CD4-positive, CD25-positive, alpha-beta regulatory T cell (primary cell): ENCODE data around the gene GOSR1. TPM values are rescaled to one million over a fixed set of nuclear protein-coding genes. Genes with fewer than 3 reads are reported as not detected.

Source experiments
- ATAC-seq, 2 donors: fragments of 150-1000 bp; cut with Tn5 transposase; one replicate each; pipeline ENCODE4 v1.10.0; 2021; ENCODE audit warnings: low read depth in 2 of 2, moderate number of reproducible peaks in 2 of 2, moderate library complexity in 1 of 2
- DNase-seq, 3 donors: peaks; one replicate each; pipeline versions ENCODE4 v3.0.0 to v3.0.0-alpha.2; 2012 to 2022; ENCODE audit warnings: mixed read lengths in 1 of 3
- H3K27ac ChIP-seq: one replicate; pipeline ENCODE4 v1.7.0; 2013; ENCODE audit warnings: mild to moderate bottlenecking, low read length; ENCODE audit not compliant: insufficient read depth, poor library complexity, severe bottlenecking
- H3K27me3 ChIP-seq: one replicate; pipeline ENCODE4 v1.7.0; 2013; ENCODE audit warnings: low read length; ENCODE audit not compliant: control insufficient read depth, insufficient read depth
- H3K36me3 ChIP-seq: one replicate; pipeline ENCODE4 v1.7.0; 2013; ENCODE audit warnings: mild to moderate bottlenecking, low read length, moderate library complexity; ENCODE audit not compliant: control insufficient read depth, insufficient read depth
- H3K4me1 ChIP-seq: 2 replicates; pipeline ENCODE4 v1.7.0; 2013; ENCODE audit warnings: mild to moderate bottlenecking, low read length; ENCODE audit not compliant: insufficient read depth, control insufficient read depth, poor library complexity, severe bottlenecking
- H3K4me3 ChIP-seq: one replicate; pipeline ENCODE4 v1.7.0; 2013; ENCODE audit warnings: low read depth, mild to moderate bottlenecking, low read length, moderate library complexity
- H3K9me3 ChIP-seq, 2 experiments: 1 replicate in 1 of 2; 2 replicates in 1 of 2; pipeline ENCODE4 v1.7.0; 2013; ENCODE audit warnings: low read length in 2 of 2, mild to moderate bottlenecking in 1 of 2, moderate library complexity in 1 of 2; ENCODE audit not compliant: control insufficient read depth in 2 of 2
- H3K27ac Mint-ChIP-seq, 3 donors: one replicate each; pipeline ENCODE4 v1.8.0; 2020 to 2022; ENCODE audit warnings: mild to moderate bottlenecking in 3 of 3, mixed read lengths in 3 of 3, moderate library complexity in 2 of 3
- H3K27me3 Mint-ChIP-seq: one replicate; pipeline ENCODE4 v1.8.0; 2022; ENCODE audit warnings: mild to moderate bottlenecking, mixed read lengths
- H3K36me3 Mint-ChIP-seq: one replicate; pipeline ENCODE4 v1.8.0; 2020; ENCODE audit warnings: mixed read lengths
- H3K4me1 Mint-ChIP-seq, 4 donors: one replicate each; pipeline ENCODE4 v1.8.0; 2020 to 2022; ENCODE audit warnings: mixed read lengths in 4 of 4, mild to moderate bottlenecking in 1 of 4
- H3K4me3 Mint-ChIP-seq, 4 donors: one replicate each; pipeline ENCODE4 v1.8.0; 2020 to 2022; ENCODE audit warnings: mild to moderate bottlenecking in 4 of 4, mixed read lengths in 4 of 4, moderate library complexity in 3 of 4
- H3K9me3 Mint-ChIP-seq, 7 donors: one replicate each; pipeline ENCODE4 v1.8.0; 2020 to 2022; ENCODE audit warnings: mixed read lengths in 7 of 7, mild to moderate bottlenecking in 3 of 7, moderate library complexity in 2 of 7
- polyA plus RNA-seq, 4 donors: library from polyadenylated mRNA; unstranded; fragments of 300-500 nt; fragmentation: Illumina TruSeq; gene quantifications; one replicate each; pipeline ENCODE4 v1.2.3, GENCODE V29; 2021
- total RNA-seq: library from RNA; stranded (reverse); gene quantifications from one replicate; pipeline ENCODE4 v1.2.3, GENCODE V29; 2022

Gene GOSR1
- total and polyA plus RNA-seq, 5 donors from 2014 or later: 42.8 to 71.4 (median 51.1) TPM

DNA sequence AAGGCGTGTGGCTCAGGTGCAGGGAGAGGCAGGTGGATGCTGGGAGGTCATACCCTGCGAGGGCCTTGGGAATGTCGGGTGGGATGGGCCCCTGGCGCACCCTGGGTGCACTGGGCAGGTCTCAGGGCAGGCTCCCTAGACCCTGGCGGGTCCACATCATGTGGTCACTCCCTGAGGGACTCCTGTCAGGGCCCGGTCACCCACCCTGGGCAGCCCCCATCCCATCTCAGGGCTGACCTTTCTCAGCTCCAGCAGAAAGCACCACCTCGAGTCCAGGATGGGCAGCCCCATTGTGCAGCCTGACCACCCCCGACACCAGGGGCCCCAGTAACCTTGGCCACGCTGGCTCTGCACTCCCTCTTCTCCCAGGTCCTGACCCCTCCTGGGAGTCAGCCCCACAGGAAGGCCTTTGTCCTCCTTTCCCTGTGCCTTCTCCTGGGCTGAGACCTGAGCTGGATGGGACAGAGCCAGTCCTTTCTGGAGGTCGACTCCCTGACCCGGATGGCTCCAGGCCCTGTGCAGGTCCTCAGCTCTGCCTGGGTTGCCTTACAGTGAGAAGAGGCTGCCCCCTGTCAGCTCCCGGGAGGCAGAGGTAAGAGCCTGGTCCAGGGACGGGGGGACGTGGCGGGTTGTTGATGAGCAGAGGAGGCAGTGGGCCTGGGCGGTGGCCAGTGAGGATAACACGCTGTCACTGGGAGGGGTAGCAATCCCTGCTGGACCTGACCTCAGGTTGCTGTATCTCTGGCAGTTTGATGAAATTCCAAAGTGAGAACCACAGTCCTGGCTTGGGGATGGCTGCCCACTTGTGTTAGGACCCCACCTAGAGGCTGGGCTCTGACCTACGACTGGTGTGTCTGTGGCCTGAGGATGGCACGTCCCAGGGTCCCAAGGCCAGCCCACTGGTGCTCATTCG is 77.9 kb downstream of the GOSR1 start:
- Mint-ChIP-seq H3K4me1 (no peaks in the 10 kb centered on the region), H3K36me3 (no peaks in the 10 kb centered on the region), H3K4me3 (no peak overlapping the region), H3K27ac (no peak overlapping the region), H3K27me3 (no peaks in the 10 kb centered on the region), H3K9me3 (no peaks in the 10 kb centered on the region)
- H3K27me3 ChIP-seq: no peaks in the 10 kb centered on the region
- peaks cover 4% of the 10 kb centered on the region for H3K4me1 ChIP-seq
- ATAC-seq: no peak
- no peak overlapping the region for H3K27ac ChIP-seq
- H3K36me3 ChIP-seq: no peaks in the 10 kb centered on the region
- H3K9me3 ChIP-seq: no peaks in the 10 kb centered on the region
- H3K4me3 ChIP-seq: no peak overlapping the region
- no peak for DNase-seq

GRCh38 chr17:30555942-30556341 is 78.7 kb downstream of the GOSR1 start:
- no peak for DNase-seq
- no peak for ATAC-seq
- Histone ChIP-seq H3K27me3 (no peaks in the 10 kb centered on the region), H3K9me3 (no peaks in the 10 kb centered on the region), H3K27ac (no peak overlapping the region), H3K4me1 (peaks cover under 1% of the 10 kb centered on the region), H3K4me3 (no peak overlapping the region), H3K36me3 (no peaks in the 10 kb centered on the region)
- no peaks in the 10 kb centered on the region for H3K4me1 Mint-ChIP-seq
- H3K27ac Mint-ChIP-seq: no peak overlapping the region
- no peaks in the 10 kb centered on the region for H3K27me3 Mint-ChIP-seq
- H3K36me3 Mint-ChIP-seq: no peaks in the 10 kb centered on the region
- no peaks in the 10 kb centered on the region for H3K9me3 Mint-ChIP-seq
- H3K4me3 Mint-ChIP-seq: no peak overlapping the region

DNA sequence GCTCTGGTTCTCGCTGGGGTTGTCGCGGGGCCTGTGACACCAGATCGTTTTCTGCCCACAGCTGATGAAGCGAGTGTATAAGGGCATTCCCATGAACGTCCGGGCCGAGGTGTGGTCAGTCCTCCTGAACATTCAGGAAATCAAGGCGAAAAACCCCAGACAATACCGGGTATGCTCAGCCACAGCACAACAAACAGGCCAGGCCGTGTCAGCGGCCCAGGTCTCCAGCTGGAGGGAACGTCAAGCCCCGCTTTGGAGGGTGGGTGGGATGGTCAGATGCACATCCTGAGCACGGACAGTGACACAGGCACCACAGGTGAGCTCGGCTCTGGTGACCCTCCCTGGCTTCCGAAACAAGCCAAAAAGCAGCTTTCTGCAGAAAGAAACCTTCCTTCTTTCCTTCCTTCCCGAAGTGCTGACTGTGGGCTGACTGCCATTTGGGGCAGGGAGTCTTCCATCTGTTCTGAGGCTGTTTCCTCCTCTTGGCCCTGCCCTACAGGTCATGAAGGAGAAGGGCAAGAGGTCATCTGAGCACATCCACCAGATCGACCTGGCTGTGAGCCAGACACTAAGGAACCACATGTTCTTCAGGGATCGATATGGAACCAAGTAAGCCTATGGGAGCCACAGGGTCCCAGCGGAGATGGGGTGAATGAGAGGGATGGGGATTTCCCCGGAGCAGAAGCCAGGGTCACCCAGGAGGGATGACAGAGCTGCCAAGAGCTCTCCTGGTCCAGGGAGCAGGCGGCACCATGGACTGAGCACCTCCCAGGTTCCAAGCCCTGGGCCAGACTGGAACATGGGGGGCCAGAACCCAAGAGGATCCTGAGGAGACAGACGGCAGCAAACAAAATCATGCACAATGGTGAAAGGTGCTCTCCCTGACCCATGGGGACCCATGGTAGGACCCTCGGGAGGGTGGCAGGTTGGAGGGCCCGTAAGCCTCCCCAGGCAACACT is 79.4 kb downstream of the GOSR1 start:
- no peaks in the 10 kb centered on the region for H3K36me3 ChIP-seq
- Mint-ChIP-seq H3K9me3 (no peaks in the 10 kb centered on the region), H3K27me3 (no peaks in the 10 kb centered on the region), H3K4me3 (no peak overlapping the region), H3K27ac (peak overlapping the region in 1 of 3 donors; percentile 34), H3K36me3 (no peaks in the 10 kb centered on the region), H3K4me1 (no peaks in the 10 kb centered on the region)
- H3K4me1 ChIP-seq: no peaks in the 10 kb centered on the region
- H3K27ac ChIP-seq: no peak overlapping the region
- no peak for DNase-seq
- no peak overlapping the region for H3K4me3 ChIP-seq
- no peak for ATAC-seq
- H3K27me3 ChIP-seq: no peaks in the 10 kb centered on the region
- no peaks in the 10 kb centered on the region for H3K9me3 ChIP-seq

DNA sequence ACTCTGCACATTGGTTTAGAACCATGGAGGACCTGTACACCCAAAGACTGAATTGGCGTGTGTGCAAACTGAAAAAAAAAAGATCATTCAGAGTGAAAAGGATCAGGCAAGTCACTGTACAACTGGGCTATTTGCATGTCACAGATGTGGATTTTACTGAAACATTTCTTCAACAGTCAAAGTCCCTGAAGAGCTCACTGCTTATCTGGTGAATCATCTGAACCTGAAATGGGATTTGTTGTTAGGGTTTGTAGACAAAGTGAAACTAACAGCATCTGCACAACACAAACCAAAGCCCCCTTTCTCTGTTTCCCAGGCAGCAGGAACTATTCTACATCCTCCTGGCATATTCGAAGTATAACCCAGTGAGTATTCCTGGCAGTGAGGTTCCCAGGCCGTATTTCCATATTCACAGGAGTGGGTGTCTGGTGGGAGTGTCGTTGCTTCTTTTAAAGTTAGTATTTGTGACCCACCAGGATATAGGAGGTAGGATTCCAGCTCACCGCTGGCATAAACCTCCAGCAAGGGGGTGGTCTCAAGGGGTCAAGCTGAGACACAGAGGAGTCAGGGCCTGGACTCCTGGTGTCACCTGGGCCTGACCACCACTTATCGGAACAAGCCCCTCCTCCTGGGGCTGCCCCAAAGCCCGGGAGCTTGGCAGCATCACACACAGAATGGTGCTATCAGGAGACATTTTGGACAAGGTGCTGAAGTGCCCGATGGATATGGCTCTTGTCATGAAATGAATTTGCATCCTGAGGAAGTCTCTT is 80.9 kb downstream of the GOSR1 start:
- no peak for DNase-seq
- no peaks in the 10 kb centered on the region for H3K4me1 Mint-ChIP-seq
- H3K27ac Mint-ChIP-seq: no peak overlapping the region
- Histone ChIP-seq H3K9me3 (no peaks in the 10 kb centered on the region), H3K4me3 (no peak overlapping the region), H3K27ac (no peak overlapping the region), H3K4me1 (no peaks in the 10 kb centered on the region), H3K36me3 (no peaks in the 10 kb centered on the region), H3K27me3 (no peaks in the 10 kb centered on the region)
- H3K9me3 Mint-ChIP-seq: no peaks in the 10 kb centered on the region
- H3K36me3 Mint-ChIP-seq: no peaks in the 10 kb centered on the region
- ATAC-seq: no peak
- no peak overlapping the region for H3K4me3 Mint-ChIP-seq
- H3K27me3 Mint-ChIP-seq: no peaks in the 10 kb centered on the region

GRCh38 chr17:30558686-30559545 is 81.7 kb downstream of the GOSR1 start:
- no peaks in the 10 kb centered on the region for H3K9me3 Mint-ChIP-seq
- Histone ChIP-seq H3K4me1 (no peaks in the 10 kb centered on the region), H3K27ac (no peak overlapping the region), H3K36me3 (no peaks in the 10 kb centered on the region), H3K27me3 (no peaks in the 10 kb centered on the region), H3K4me3 (no peak overlapping the region), H3K9me3 (no peaks in the 10 kb centered on the region)
- H3K27ac Mint-ChIP-seq: no peak overlapping the region
- no peaks in the 10 kb centered on the region for H3K4me1 Mint-ChIP-seq
- H3K4me3 Mint-ChIP-seq: no peak overlapping the region
- H3K27me3 Mint-ChIP-seq: no peaks in the 10 kb centered on the region
- ATAC-seq (no peak), DNase-seq (no peak)
- H3K36me3 Mint-ChIP-seq: no peaks in the 10 kb centered on the region

- H3K9me3 ChIP-seq: no peaks in the 10 kb centered on the region
- peaks cover 1% of the 10 kb centered on the region for H3K27me3 Mint-ChIP-seq
- H3K27ac ChIP-seq: no peak overlapping the region
- H3K4me3 ChIP-seq: no peak overlapping the region
- ATAC-seq (no peak), DNase-seq (no peak)
- no peak overlapping the region for H3K27ac Mint-ChIP-seq
- no peaks in the 10 kb centered on the region for H3K27me3 ChIP-seq
- no peaks in the 10 kb centered on the region for H3K4me1 ChIP-seq
- no peaks in the 10 kb centered on the region for H3K36me3 ChIP-seq
- no peak overlapping the region for H3K4me3 Mint-ChIP-seq
- no peaks in the 10 kb centered on the region for H3K36me3 Mint-ChIP-seq
- no peaks in the 10 kb centered on the region for H3K4me1 Mint-ChIP-seq
- H3K9me3 Mint-ChIP-seq: no peaks in the 10 kb centered on the region
Measured at GRCh38 chr17:30559656-30560055, 82.4 kb downstream of the GOSR1 start.
